Progenitor cell of endocrine pancreas (in vitro differentiated cells): ENCODE results near the gene BCL2L11. TPM values are rescaled to one million over a fixed set of nuclear protein-coding genes. Genes with fewer than 3 reads are reported as not detected.

Experiments used
- DNase-seq: peaks from one replicate; pipeline ENCODE4 v3.0.0; 2021; ENCODE audit warnings: low spot score; ENCODE audit not compliant: unreplicated experiment
- H3K27ac Mint-ChIP-seq: 2 replicates; pipeline ENCODE4 v1.8.0; 2021; ENCODE audit warnings: mild to moderate bottlenecking, moderate library complexity, mixed read lengths
- H3K27me3 Mint-ChIP-seq: 2 replicates; pipeline ENCODE4 v1.8.0; 2021; ENCODE audit warnings: mixed read lengths
- H3K36me3 Mint-ChIP-seq: 2 replicates; pipeline ENCODE4 v1.8.0; 2022; ENCODE audit warnings: mixed read lengths; ENCODE audit not compliant: insufficient read depth
- H3K4me1 Mint-ChIP-seq: 2 replicates; pipeline ENCODE4 v1.8.0; 2021; ENCODE audit warnings: low read depth, mixed read lengths
- H3K4me3 Mint-ChIP-seq: 2 replicates; pipeline ENCODE4 v1.8.0; 2021; ENCODE audit warnings: low read depth, mild to moderate bottlenecking, moderate library complexity, mixed read lengths
- H3K9me3 Mint-ChIP-seq: 2 replicates; pipeline ENCODE4 v1.8.0; 2021; ENCODE audit warnings: low read depth, mixed read lengths
- total RNA-seq: library from RNA; stranded (reverse); gene quantifications from 2 replicates; pipeline ENCODE4 v1.2.1, GENCODE V29; 2021
- TF ChIP-seq, protein P1 (sequence below): fragments of 200-600 bp; sonication (generic); IDR thresholded peaks from one replicate; pipeline ENCODE4 v1.5.0; 2021; ENCODE audit warnings: antibody characterized with exemption, mild to moderate bottlenecking; ENCODE audit not compliant: unreplicated experiment

The BCL2L11 gene
- total RNA-seq, 1 donor from 2014 or later = 27.7 TPM

- DNase-seq = no peak
- Mint-ChIP-seq H3K27ac (no peak overlapping the region), H3K27me3 (no peaks in the 10 kb centered on the region), H3K4me3 (no peak overlapping the region), H3K4me1 (peaks cover 12% of the 10 kb centered on the region), H3K9me3 (no peaks in the 10 kb centered on the region), H3K36me3 (no peaks in the 10 kb centered on the region)
- TF ChIP-seq, protein P1, sequence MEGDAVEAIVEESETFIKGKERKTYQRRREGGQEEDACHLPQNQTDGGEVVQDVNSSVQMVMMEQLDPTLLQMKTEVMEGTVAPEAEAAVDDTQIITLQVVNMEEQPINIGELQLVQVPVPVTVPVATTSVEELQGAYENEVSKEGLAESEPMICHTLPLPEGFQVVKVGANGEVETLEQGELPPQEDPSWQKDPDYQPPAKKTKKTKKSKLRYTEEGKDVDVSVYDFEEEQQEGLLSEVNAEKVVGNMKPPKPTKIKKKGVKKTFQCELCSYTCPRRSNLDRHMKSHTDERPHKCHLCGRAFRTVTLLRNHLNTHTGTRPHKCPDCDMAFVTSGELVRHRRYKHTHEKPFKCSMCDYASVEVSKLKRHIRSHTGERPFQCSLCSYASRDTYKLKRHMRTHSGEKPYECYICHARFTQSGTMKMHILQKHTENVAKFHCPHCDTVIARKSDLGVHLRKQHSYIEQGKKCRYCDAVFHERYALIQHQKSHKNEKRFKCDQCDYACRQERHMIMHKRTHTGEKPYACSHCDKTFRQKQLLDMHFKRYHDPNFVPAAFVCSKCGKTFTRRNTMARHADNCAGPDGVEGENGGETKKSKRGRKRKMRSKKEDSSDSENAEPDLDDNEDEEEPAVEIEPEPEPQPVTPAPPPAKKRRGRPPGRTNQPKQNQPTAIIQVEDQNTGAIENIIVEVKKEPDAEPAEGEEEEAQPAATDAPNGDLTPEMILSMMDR = no peak
Observed at GRCh38 chr2:111101592-111101991, 19.1 kb upstream of the BCL2L11 start.

- Mint-ChIP-seq H3K4me3 (no peak overlapping the region), H3K27ac (no peak overlapping the region), H3K9me3 (no peaks in the 10 kb centered on the region), H3K4me1 (peaks cover 12% of the 10 kb centered on the region), H3K27me3 (no peaks in the 10 kb centered on the region), H3K36me3 (no peaks in the 10 kb centered on the region)
- DNase-seq = no peak
- TF ChIP-seq, protein P1 = no peak
Observed at GRCh38 chr2:111102216-111102615, 18.5 kb upstream of the BCL2L11 start.

GRCh38 chr2:111105926-111106325, 14.8 kb upstream of the BCL2L11 start:
- Mint-ChIP-seq H3K4me3 (no peak overlapping the region), H3K9me3 (no peaks in the 10 kb centered on the region), H3K27me3 (no peaks in the 10 kb centered on the region), H3K27ac (no peak overlapping the region), H3K36me3 (no peaks in the 10 kb centered on the region), H3K4me1 (peaks cover 3% of the 10 kb centered on the region)
- DNase-seq = no peak
- TF ChIP-seq, protein P1 = no peak

- TF ChIP-seq, protein P1 = no peak
- Mint-ChIP-seq H3K27ac (no peak overlapping the region), H3K9me3 (no peaks in the 10 kb centered on the region), H3K36me3 (no peaks in the 10 kb centered on the region), H3K4me1 (peaks cover 3% of the 10 kb centered on the region), H3K27me3 (no peaks in the 10 kb centered on the region), H3K4me3 (no peak overlapping the region)
- DNase-seq = no peak
Observed at GRCh38 chr2:111106706-111107105, 14.0 kb upstream of the BCL2L11 start.

GRCh38 chr2:111108745-111109271, 11.9 kb upstream of the BCL2L11 start:
- H3K4me1 Mint-ChIP-seq = peaks cover 7% of the 10 kb centered on the region

More at GRCh38 chr2:111108745-111109271, 11.9 kb upstream of the BCL2L11 start:
- H3K4me3 Mint-ChIP-seq = no peak overlapping the region
- no peak overlapping the region for H3K27ac Mint-ChIP-seq
- peaks cover 3% of the 10 kb centered on the region for H3K27me3 Mint-ChIP-seq
- TF ChIP-seq, protein P1 = no peak
- no peaks in the 10 kb centered on the region for H3K36me3 Mint-ChIP-seq
- no peaks in the 10 kb centered on the region for H3K9me3 Mint-ChIP-seq
- DNase-seq = no peak
